NCI-H1694 (cell line): Measurements from ENCODE around the gene REPS2.
A peak's percentile ranks its signal among the peaks of the same experiment; 100 is the strongest.

Experiments used
- DNase-seq: peaks from one replicate; lab custom pipeline; 2025; lab: John Stamatoyannopoulos, UW

REPS2 gene

GRCh38 chrX:17036171-17036961 is 89.9 kb downstream of the REPS2 start:
- no peak for DNase-seq

- no peak for DNase-seq
These were observed 91.8 kb downstream of the REPS2 start for GRCh38 chrX:17038277-17038676.

GRCh38 chrX:17038681-17039161 is 92.3 kb downstream of the REPS2 start:
- no peak for DNase-seq

- no peak for DNase-seq
These were observed 93.4 kb downstream of the REPS2 start for GRCh38 chrX:17039826-17040225.

GRCh38 chrX:17040711-17041110 is 94.3 kb downstream of the REPS2 start:
- DNase-seq: no peak

GRCh38 chrX:17042037-17042436 is 95.6 kb downstream of the REPS2 start:
- DNase-seq: no peak

- DNase-seq: peak; percentile 56
These were observed 100.1 kb downstream of the REPS2 start for GRCh38 chrX:17046478-17047097.

GRCh38 chrX:17047224-17047623 is 100.8 kb downstream of the REPS2 start:
- DNase-seq: no peak

- no peak for DNase-seq
These were observed 105.8 kb downstream of the REPS2 start for GRCh38 chrX:17052210-17052609.

GRCh38 chrX:17052793-17053192 is 106.3 kb downstream of the REPS2 start:
- peak; percentile 11 for DNase-seq

GRCh38 chrX:17053502-17053901 is 107.0 kb downstream of the REPS2 start:
- DNase-seq: peak; percentile 6

GRCh38 chrX:17056868-17057608 is 110.6 kb downstream of the REPS2 start:
- DNase-seq: no peak

GRCh38 chrX:17062065-17062464 is 115.6 kb downstream of the REPS2 start:
- DNase-seq: no peak

- DNase-seq: no peak
These were observed 118.6 kb downstream of the REPS2 start for GRCh38 chrX:17065100-17065499.

- DNase-seq: no peak
These were observed 121.1 kb downstream of the REPS2 start for GRCh38 chrX:17067534-17067933.

GRCh38 chrX:17072301-17072700 is 125.8 kb downstream of the REPS2 start:
- no peak for DNase-seq

GRCh38 chrX:17072721-17073230 is 126.3 kb downstream of the REPS2 start:
- no peak for DNase-seq

GRCh38 chrX:17075004-17075403 is 128.5 kb downstream of the REPS2 start:
- no peak for DNase-seq

- DNase-seq: no peak
These were observed 130.9 kb downstream of the REPS2 start for GRCh38 chrX:17077361-17077760.

- no peak for DNase-seq
These were observed 131.7 kb downstream of the REPS2 start for GRCh38 chrX:17078031-17078720.

GRCh38 chrX:17081511-17081910 is 135.1 kb downstream of the REPS2 start:
- no peak for DNase-seq

- no peak for DNase-seq
These were observed 135.5 kb downstream of the REPS2 start for GRCh38 chrX:17081968-17082367.
